Hepatocyte (in vitro differentiated cells): Measurements from ENCODE around the gene LHX4. TPM values are rescaled to one million over a fixed set of nuclear protein-coding genes. Genes with fewer than 3 reads are reported as not detected.

Source experiments
- DNase-seq: peaks from one replicate; pipeline ENCODE4 v3.0.0-alpha.2; 2016; ENCODE audit warnings: low spot score
- H2AFZ ChIP-seq: fragments of 200-600 bp; sonication (generic); 2 replicates; pipeline ENCODE4 v1.6.0; 2016; ENCODE audit warnings: antibody characterized with exemption, mild to moderate bottlenecking
- H3K27ac ChIP-seq: fragments of 200-600 bp; sonication (generic); 2 replicates; pipeline ENCODE4 v1.5.1; 2016; ENCODE audit warnings: mild to moderate bottlenecking
- H3K27me3 ChIP-seq: fragments of 200-600 bp; sonication (generic); 2 replicates; pipeline ENCODE4 v1.6.1; 2016
- H3K36me3 ChIP-seq: fragments of 200-600 bp; sonication (generic); replicated peaks from 2 replicates; pipeline ENCODE4 v1.5.1; 2016; ENCODE audit warnings: low read depth; ENCODE audit not compliant: insufficient read depth
- H3K4me1 ChIP-seq: fragments of 200-600 bp; sonication (generic); 2 replicates; pipeline ENCODE4 v1.5.1; 2016; ENCODE audit warnings: mild to moderate bottlenecking, moderate library complexity; ENCODE audit not compliant: insufficient read depth
- H3K4me2 ChIP-seq: fragments of 200-600 bp; sonication (generic); 2 replicates; pipeline ENCODE4 v1.6.0; 2016
- H3K4me3 ChIP-seq: fragments of 200-600 bp; sonication (generic); 2 replicates; pipeline ENCODE4 v1.5.1; 2016; ENCODE audit warnings: mild to moderate bottlenecking
- H3K79me2 ChIP-seq: fragments of 200-600 bp; sonication (generic); 2 replicates; pipeline ENCODE4 v1.6.0; 2017; ENCODE audit warnings: mild to moderate bottlenecking
- H3K9me2 ChIP-seq: fragments of 200-600 bp; sonication (generic); replicated peaks from 2 replicates; pipeline ENCODE4 v1.6.0; 2017; ENCODE audit warnings: mild to moderate bottlenecking; ENCODE audit not compliant: insufficient read depth
- H3K9me3 ChIP-seq: fragments of 200-600 bp; sonication (generic); 2 replicates; pipeline ENCODE4 v1.5.1; 2016; ENCODE audit warnings: low read depth, mild to moderate bottlenecking
- H4K20me1 ChIP-seq: fragments of 200-600 bp; sonication (generic); 2 replicates; pipeline ENCODE4 v1.6.0; 2016; ENCODE audit warnings: mild to moderate bottlenecking; ENCODE audit not compliant: insufficient read depth, poor library complexity, severe bottlenecking
- CTCF ChIP-seq: fragments of 200-600 bp; sonication (generic); IDR thresholded peaks from 2 replicates; pipeline ENCODE4 v1.5.1; 2016; ENCODE audit warnings: antibody characterized with exemption, mild to moderate bottlenecking; ENCODE audit not compliant: poor library complexity
- EZH2 ChIP-seq: fragments of 200-600 bp; sonication (generic); IDR thresholded peaks from 2 replicates; pipeline ENCODE4 v1.6.1; 2016; ENCODE audit warnings: antibody characterized with exemption, mild to moderate bottlenecking, borderline replicate concordance
- EZH2phosphoT487 ChIP-seq: fragments of 200-600 bp; sonication (generic); IDR thresholded peaks from one replicate; pipeline ENCODE4 v1.6.1; 2018; ENCODE audit warnings: antibody characterized with exemption, mild to moderate bottlenecking, low read depth, moderate library complexity; ENCODE audit not compliant: unreplicated experiment, severe bottlenecking
- WGBS: methylation state at CpG from one replicate; pipeline ENCODE4 v1.1.6; 2016; ENCODE audit warnings: low lambda C conversion rate; ENCODE audit errors: missing lambda C conversion rate; 5-methylcytosine and 5-hydroxymethylcytosine counted together
- polyA plus RNA-seq: library from polyadenylated mRNA; unstranded; fragments of >200 nt; fragmentation: Nextera tagmentation; extraction: Ambion mirVana; gene quantifications from 2 replicates; pipeline ENCODE4 v1.2.1, GENCODE V29; 2016
- total RNA-seq: library from RNA; depleted of rRNA; stranded (reverse); fragments of >200 nt; gene quantifications from 2 replicates; pipeline ENCODE4 v1.2.3, GENCODE V29; 2014

Gene LHX4
- total and polyA plus RNA-seq, 2 experiments from 2014 or later: 0.03 to 0.28 TPM

GRCh38 chr1:180208264-180208663 is 21.8 kb upstream of the LHX4 start:
- TF ChIP-seq EZH2: no peak
- no peak for TF ChIP-seq CTCF
- TF ChIP-seq EZH2phosphoT487: no peak
- H3K27me3 ChIP-seq: no peaks in the 10 kb centered on the region
- H3K4me2 ChIP-seq: no peak overlapping the region
- no peak for DNase-seq
- no peaks in the 10 kb centered on the region for H3K4me1 ChIP-seq
- no peak overlapping the region for H3K27ac ChIP-seq
- no peak overlapping the region for H2AFZ ChIP-seq
- H4K20me1 ChIP-seq: no peaks in the 10 kb centered on the region
- no peaks in the 10 kb centered on the region for H3K79me2 ChIP-seq
- H3K9me3 ChIP-seq: no peaks in the 10 kb centered on the region
- 81% methylated on average over 4 of the region's 4 CpGs for WGBS
- no peaks in the 10 kb centered on the region for H3K36me3 ChIP-seq
- H3K4me3 ChIP-seq: no peak overlapping the region
- no peaks in the 10 kb centered on the region for H3K9me2 ChIP-seq

- Histone ChIP-seq H2AFZ (no peak overlapping the region), H3K9me2 (no peaks in the 10 kb centered on the region), H3K4me1 (no peaks in the 10 kb centered on the region), H4K20me1 (no peaks in the 10 kb centered on the region), H3K27ac (no peak overlapping the region), H3K9me3 (no peaks in the 10 kb centered on the region), H3K79me2 (no peaks in the 10 kb centered on the region), H3K36me3 (no peaks in the 10 kb centered on the region), H3K4me3 (no peak overlapping the region), H3K27me3 (no peaks in the 10 kb centered on the region), H3K4me2 (no peak overlapping the region)
- no peak for DNase-seq
- no peak for TF ChIP-seq EZH2phosphoT487
- no peak for TF ChIP-seq EZH2
- TF ChIP-seq CTCF: no peak
- 80% methylated on average over 4 of the region's 4 CpGs for WGBS
Observed at GRCh38 chr1:180210008-180210620, 19.9 kb upstream of the LHX4 start.

GRCh38 chr1:180211156-180211859 is 18.8 kb upstream of the LHX4 start:
- H3K27ac ChIP-seq: no peak overlapping the region
- H2AFZ ChIP-seq: no peak overlapping the region
- no peaks in the 10 kb centered on the region for H3K4me1 ChIP-seq
- H3K4me3 ChIP-seq: no peak overlapping the region
- no peaks in the 10 kb centered on the region for H3K79me2 ChIP-seq
- 85% methylated on average over 12 of the region's 12 CpGs for WGBS
- no peak for DNase-seq
- no peaks in the 10 kb centered on the region for H3K36me3 ChIP-seq
- no peak overlapping the region for H3K4me2 ChIP-seq
- H3K9me3 ChIP-seq: no peaks in the 10 kb centered on the region
- no peaks in the 10 kb centered on the region for H3K27me3 ChIP-seq
- TF ChIP-seq CTCF: no peak
- TF ChIP-seq EZH2: no peak
- no peak for TF ChIP-seq EZH2phosphoT487
- no peaks in the 10 kb centered on the region for H4K20me1 ChIP-seq
- no peaks in the 10 kb centered on the region for H3K9me2 ChIP-seq
